Stimulated activated CD8-positive, alpha-beta memory T cell treated with anti-CD3 and anti-CD28 coated beads, Interleukin-7, amount 100 ng/mL, for 48 hours (primary cell): ENCODE data around the gene RHNO1.
"Not testable (repeated sequence)": the region's sequence is repeated elsewhere in the genome, so short reads cannot be mapped to it uniquely, and the experiment has no call there.

Experiments
- DNase-seq, 2 donors: peaks; one replicate each; pipeline ENCODE4 v3.0.0-alpha.2; 2020; ENCODE audit warnings: low read depth in 1 of 2; ENCODE audit errors: extremely low read depth in 1 of 2

Gene RHNO1

DNA sequence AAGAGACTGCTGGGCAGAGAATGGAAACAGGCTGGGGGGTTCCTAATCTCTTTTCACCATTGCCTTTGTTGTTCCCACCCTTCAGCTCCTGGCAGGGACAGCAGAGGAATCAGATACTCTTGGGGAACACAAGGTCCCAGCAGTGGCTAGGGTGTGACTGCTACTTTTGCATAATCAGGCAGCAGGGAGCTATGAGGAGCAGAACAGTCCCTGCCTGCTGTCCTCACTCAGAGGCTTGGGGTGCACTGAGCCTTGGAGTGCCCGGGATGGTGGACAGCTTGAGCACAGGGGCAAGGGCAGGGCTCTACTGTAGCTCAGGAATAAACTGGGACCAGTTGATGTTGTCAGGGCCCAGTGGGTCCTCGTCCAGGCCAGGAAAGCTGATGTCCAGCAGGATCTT is 18.7 kb upstream of the RHNO1 start:
- DNase-seq: no peak

- DNase-seq: no peak
Measured at GRCh38 chr12:2858944-2859421, 18.0 kb upstream of the RHNO1 start.

DNA sequence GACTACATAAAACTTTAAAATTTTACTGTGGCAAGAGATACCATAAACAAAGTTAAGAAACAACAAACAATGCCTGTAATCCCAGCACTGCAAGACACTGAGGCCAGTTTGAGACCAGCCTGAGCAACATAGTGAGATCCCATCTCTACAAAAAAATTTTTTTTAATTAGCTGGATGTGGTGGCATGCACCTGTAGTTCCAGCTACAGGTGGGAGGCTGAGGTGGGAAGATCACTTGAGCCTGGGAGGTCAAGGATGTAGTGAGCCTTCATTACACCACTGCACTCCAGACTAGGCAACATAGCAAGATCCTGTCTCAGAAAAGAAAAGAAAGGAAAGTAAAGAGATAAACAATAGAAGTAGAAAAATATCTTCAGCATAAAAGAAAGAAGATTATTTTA is 16.9 kb upstream of the RHNO1 start:
- no peak for DNase-seq

DNA sequence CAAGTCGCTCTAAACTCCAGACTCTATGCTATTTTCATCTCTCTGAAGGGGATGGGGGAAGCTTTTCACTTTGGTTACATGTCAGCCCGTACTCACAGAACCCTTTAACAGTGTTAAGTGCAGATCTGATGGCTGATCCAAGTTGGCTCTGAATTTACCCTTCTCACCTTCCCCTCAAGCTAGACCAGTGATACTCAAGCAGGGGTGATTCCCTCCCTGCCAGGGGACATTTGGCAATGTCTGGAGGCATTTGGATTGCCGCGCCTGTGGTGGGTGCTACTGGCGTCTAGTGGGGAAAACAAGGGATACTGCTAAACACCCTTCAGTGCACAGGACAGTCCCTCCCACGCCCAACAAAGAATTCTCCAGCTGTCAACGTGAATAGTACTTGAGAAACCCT is 14.1 kb upstream of the RHNO1 start:
- no peak for DNase-seq

DNA sequence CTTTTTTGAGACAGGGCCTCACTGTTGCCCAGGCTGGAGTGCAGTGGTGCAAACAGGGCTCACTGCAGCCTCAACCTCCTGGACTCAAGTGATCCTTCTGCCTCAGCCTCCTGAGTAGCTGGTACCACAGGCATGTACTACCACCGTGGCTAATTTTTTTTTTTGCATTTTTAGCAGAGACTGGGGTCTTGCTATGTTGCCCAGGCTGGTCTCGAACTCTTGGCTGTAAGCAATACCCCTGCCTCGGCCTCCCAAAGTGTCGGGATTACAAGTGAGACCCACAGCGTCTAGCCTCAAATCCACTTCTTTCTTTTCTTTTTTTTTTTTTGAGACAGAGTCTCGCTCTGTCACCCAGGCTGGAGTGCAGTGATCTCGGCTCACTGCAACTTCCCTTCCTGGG is 13.6 kb upstream of the RHNO1 start:
- not testable (repeated sequence) for DNase-seq

DNA sequence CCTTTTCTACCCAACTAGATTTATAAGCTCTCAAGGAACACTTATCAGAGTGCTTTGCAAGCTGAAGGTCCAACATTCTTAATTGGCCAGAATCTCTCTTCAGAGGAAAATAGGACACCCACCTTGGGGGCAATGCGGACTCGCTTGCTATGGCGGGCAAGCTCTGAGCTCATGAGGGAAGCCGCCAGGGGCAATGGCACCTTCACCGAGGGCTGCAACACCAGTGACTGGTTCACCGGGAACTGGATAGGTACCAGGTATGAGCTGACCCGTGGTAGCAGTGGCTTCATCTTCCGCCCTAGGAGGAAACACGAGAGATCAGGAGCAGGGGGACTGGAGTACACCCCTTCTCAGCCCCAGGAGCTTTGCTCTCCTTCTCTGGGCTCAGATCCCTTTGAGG is 12.8 kb upstream of the RHNO1 start:
- DNase-seq: no peak

DNA sequence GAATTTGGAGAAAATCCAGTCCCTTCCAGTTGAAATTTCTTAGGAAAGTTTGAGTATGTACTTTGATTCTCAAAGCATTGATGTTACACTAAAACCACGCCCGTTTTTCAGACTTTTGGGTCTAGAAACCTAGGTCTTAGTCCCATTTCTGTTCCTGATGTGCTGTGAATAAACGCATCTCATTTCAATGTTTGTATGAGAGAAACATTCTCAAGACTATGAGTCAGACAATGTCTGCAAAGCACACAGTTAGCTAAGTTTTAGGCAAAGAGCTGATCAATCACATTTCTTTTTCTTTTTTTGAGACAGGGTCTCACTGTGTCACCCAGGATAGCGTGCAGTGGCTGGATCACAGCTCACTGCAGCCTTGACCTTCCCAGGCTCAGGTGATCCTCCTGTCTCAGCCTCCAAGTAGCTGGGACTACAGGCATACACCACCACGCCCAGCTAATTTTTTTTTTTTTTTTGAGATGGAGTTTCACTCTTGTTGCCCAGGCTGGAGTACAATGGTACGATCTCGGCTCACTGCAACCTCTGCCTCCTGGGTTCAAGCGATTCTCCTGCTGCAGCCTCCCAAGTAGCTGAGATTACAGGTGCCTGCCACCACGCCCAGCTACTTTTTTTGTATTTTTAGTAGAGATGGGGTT is 7.9 kb upstream of the RHNO1 start:
- DNase-seq: not testable (repeated sequence)

GRCh38 chr12:2876431-2877046 is 484 bp upstream of the RHNO1 start:
- no peak for DNase-seq

DNA sequence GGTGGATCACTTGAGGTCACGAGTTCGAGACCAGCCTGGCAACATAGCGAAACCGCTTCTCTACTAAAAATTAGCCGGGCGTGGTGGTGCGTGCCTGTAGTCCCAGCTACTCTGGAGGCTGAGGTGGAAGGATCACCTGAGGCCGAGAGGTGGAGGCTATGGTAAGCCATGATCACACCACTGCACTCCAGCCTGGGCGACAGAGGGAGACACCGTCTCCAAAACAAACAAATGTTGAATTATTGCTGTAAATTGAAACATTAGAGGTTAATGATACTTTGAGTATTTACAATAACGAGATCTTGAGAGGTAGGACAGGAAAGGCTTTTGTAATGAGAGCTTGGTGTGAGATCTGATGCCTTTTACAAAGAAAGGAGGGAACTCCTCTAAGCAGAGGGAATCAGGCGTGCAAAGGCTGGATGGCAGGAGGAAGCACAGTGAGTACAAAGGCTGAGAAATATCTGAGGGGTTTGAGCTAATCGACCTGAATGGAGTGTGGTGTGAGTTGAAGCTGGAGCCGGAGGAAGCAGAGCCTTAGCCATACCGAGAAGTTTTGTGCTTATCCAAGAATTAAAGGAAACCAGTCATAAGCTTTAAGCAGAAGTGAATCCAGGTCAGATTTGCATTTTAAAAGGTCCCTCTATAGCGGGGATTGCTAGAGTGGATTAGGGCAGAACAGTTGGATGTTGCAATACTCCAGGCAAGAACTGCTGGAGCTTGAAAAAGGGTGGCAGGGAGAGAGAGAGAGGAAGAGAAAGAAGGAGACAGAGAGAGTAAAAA is 1.1 kb downstream of the RHNO1 start:
- DNase-seq: no peak

- no peak for DNase-seq
Measured at GRCh38 chr12:2879853-2880252, 2.8 kb downstream of the RHNO1 start.

DNA sequence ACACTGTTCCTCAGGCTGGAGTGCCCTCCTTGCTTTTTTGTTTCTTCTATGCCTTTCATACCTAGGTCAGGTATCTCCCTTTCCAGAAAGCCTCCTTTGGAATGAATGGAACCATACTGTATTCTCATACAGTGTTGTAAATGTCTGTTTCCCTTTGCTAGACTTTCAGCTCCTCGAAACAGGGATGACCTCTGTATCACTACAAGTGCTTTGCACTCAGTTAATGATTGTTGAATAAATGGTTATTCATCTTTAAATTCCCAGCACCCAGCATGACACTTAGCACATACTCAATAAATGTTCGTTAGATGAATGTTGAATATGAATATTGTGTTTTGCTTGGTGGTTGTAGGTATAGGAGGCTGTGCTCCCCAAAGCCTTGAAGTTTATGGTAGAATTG is 7.8 kb downstream of the RHNO1 start:
- DNase-seq: no peak

DNA sequence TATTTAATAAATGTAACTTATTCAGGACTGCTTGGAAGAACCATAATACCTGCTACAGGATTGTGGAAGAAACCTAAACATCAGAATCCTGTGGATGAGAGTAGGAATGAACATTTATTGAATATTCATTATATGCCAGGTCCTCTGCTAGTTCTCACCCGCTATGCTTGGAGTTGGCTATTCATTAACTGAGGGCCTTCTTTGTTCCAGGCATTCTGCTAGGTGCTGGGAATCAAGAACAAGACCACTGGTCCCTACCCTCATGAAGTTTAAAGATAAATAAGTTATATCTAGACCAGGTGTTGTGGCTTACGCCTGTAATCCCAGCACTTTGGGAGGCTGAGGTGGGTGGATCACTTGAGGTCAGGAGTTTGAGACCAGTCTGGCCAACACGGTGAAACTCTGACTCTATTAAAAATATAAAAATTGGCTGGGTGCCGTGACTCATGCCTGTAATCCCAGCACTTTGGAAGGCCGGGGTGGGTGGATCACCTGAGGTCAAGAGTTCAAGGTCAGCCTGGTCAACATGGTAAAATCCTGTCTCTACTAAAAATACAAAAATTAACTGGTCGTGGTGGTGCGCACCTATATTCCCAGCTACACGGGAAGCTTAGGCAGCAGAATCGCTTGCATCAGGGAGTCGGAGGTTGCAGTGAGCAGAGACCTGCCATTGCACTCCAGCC is 9.9 kb downstream of the RHNO1 start:
- DNase-seq: no peak

GRCh38 chr12:2890001-2890387 is 13.0 kb downstream of the RHNO1 start:
- no peak for DNase-seq

DNA sequence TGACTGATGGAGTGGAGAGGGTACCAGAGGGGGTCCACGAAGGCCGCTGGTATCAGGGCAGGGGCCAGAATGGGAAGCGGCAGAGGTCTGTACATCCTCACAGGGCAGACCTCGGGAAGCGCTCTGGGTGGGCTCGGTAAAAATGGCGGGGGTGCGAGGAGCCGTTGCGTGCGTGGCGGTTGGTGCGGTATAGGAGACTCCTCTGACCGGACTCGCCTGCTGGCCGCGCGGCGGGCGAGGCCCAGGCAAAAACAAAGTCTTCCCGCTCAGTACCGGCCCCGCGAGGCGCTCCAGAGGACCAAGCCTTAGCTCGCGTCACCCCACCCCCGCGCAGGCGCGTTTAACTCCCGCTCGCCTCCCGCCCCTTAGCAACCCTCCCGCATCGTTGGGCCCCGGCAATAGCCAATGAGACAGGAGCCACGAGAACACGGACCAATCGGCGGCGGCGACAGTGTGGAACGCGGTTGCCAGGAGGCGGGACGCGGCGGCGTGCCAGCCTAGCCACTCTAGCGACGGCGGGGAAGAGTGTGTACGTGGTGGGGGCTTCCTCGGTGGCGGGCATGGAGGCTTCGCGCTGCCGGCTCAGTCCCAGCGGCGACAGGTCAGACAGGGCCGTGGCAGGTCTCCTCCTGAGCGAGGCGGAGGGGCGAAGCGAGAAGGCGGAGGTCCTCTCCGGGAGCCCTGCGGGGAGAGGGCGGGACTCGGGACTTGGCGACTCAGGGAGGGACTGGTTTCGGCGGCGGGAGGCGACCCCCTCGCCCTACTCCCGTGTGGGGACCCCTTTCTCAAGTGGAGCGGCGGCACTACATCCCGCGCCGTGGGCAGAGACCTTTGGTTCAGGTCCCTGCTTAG is 13.6 kb downstream of the RHNO1 start, which contains the start of gene TULP3:
TULP3 (plus strand) TSS at position 504 of the 852 bp plus-strand sequence; CDS start at position 561, 57 bp downstream.
- DNase-seq: peak; percentile 92 to 95

- no peak for DNase-seq
Measured at GRCh38 chr12:2891240-2892053, 14.4 kb downstream of the RHNO1 start.

GRCh38 chr12:2892246-2892645 is 15.2 kb downstream of the RHNO1 start:
- no peak for DNase-seq

DNA sequence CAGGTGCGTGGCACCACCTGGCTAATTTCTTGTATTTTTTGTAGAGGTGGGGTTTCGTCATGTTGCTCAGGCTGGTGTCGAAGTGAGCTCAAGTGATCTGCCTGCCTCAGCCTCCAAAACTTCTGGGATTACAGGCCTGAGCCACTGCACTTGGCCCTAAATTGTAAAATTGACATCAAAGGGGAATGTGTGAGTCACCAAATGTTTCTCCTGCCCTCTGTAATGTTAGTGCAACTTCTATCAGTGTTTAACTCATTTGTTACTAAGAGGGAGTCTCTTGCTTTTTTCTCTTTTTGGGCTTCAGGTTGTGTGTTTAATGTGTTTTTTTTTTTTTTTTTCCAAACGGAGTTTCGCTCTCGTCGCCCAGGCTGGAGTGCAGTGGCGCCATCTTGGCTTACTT is 16.0 kb downstream of the RHNO1 start:
- DNase-seq: no peak

DNA sequence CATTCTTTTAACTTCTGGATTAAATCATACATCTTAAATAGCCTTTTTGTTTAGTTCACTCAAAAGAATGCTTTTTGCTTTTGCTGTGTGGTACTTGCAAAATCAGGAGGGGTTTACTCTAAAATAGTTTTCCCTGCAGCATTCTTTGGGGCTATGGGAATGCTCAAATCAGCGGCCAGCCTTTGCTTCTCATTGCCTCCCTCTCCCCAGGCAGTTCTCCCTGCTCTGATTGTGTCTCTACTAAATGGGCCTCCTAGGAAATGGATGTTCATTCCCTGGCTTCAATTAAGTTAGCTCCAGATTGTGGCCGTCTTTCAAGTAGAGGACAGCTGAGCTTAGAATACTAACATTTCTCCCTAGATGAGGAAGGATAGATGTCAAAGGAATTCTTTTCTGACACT is 18.0 kb downstream of the RHNO1 start:
- no peak for DNase-seq

DNA sequence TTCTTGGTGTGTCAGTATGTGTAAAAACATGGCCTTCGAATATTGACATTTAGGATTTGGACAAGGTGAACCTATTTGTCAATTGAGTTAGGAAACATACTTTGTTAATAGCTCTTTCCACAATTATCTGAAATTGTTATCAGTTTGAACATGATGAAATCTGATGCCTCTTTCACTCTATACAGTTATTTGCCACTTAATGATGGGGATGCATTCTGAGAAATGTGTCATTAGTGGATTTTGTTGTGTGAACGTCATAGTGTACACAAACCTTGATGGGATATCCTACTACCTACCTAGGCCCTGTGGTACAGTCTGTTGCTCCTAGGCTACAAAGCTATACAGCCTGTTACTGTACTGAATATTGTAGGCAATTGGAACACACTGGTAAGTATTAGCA is 18.5 kb downstream of the RHNO1 start:
- DNase-seq: no peak

DNA sequence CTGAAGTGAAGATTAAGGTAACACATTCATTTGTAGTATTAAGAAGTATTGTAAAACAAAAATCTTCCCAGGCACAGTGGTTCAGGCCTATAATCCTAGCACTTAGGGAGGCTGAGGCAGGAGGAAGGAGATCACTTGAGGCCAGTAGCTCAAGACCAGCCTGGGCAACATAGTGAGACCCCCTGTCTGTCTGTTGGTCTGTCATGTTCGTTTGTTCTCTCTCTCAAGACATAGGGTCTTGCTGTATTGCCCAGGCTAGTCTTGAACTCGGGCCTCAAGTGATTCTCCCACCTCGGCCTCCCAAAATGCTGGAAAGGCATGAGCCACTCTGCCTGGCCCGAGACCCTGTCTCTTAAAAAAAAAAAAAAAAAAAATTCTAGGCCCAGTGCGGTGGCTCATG is 20.4 kb downstream of the RHNO1 start:
- no peak for DNase-seq
